COLO668 (cell line): Measurements from ENCODE around the gene NAB2.
"Not testable (repeated sequence)": the region's sequence is repeated elsewhere in the genome, so short reads cannot be mapped to it uniquely, and the experiment has no call there.

ENCODE experiments used
- DNase-seq: peaks from one replicate; lab custom pipeline; 2025; ENCODE audit not compliant: unreplicated experiment; lab: John Stamatoyannopoulos, UW

The NAB2 gene

DNA sequence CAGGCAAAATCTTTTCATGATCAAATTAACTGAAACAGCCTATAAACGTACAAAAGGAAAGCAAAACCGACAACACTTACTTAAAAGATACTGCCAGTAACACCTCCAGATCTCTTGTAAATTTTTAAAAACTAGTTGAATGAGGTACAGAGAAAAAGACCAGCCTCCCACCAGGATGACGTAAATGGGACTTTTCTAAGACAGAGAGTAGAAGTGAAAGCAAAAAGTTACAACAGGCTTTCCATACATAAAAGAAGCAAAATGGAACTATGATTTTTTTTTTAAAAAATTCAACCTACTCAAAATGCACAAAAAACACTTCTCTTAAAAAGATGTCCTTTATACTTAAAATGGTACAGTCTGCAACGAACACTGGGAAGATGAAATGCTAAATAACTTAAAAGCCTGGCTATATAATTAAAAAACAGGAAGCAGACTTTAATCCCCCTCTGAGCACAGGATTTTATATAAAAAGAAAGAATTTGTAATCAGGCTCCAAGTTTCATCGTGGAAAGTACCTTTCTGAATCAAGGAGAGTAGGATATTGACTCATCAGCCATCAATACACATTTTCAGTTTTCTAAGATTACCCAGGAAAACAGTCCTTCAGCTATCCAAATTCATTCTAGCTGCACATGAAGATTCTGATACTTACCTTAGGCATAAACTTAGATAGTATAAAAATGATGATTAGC, 24.8 kb upstream of the NAB2 start:
- DNase-seq, result no peak

DNA sequence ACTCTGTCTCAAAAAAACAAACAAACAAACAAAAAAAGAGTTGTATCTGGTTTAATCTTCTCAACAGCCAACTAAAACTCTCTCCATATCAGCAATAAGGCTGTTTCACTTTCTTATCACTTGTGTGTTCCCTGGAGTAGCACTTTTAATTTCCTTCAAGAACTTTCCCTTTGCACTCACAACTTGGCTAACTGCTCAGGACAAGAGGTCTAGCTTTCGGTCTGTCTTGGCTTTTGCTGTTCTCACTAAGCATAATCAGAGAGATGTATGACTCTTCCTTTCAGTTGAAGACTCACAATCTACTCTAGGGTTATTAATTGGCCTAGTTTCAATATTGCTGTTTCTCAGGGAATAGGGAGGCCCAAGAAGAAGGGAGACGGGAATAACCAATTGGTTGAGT, 22.7 kb upstream of the NAB2 start:
- no peak for DNase-seq

DNA sequence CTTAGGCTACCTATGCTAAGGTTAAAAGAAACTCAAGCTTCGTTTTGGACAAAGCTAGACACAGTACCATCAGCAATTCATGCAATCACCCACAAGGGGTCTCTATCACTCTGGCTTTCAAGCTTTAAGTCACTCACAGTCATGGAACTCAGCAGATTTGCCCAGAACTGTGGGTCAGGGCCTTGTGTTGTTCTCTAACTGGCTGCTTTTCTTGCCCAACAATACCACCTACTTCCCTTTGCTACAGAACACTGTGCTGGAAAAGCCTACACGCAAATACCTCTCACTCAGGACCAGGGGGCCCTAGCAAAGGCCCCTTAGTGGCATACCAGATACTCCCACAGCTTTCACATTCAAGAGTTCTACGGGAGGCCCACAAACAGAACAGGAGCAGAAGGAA, 19.4 kb upstream of the NAB2 start:
- DNase-seq, result peak; percentile 21

DNA sequence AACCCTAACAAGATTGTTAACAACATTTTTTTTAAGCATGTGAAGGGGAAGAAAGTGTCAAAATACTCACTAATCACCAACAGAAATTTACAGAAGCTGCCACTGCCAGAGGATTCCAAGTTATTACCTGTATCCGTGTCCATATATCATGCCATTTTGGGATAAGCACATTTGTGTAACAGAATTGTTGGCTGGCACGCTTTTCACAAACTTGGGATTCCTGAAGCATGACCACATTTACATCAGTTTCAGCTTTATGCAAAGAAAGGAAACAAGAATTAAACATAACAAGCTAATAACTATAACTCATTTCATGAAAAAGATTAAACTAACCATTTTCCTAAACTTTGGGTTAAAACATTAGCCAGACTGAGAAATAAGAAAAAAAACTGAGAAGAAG, 16.3 kb upstream of the NAB2 start:
- no peak for DNase-seq

DNA sequence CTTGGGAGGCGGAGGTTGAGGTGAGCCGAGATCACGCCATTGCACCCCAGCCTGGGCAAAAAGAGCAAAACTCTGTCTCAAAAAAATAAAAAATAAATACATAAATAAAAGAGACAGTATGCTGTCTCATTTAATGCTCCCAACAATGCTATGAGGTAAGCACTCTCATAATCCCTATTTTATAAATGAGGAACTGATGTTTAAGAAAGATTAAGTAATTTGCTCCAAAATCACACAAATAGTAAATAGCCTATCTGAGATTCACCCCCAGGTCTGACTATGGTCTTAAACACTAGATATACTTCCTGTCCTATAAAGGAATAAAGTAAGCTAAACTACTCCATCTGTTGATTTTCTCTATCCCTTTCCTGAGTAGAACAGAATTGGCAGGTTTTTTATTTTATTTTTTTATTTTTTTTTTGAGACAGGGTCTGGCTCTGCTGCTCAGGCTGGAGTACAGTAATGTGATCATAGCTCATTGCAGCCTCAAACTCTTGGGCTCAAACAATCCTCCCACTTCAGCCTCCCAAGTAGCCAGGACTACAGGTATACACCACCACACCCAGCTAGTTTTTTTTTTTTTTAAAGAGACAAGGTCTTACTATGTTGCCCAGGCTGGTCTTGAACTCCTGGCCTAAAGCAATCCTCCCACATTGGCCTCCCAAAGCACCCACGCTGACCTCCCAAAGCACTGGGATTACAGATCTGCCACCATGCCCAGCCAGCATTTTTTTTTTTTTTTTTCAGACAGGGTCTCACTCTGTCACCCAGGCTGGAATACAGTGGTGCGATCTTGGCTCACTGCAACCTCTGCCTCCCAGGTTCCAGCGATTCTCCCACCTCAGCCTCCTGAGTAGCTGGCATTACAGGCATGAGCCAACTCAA, 15.1 kb upstream of the NAB2 start:
- not testable (repeated sequence) for DNase-seq

DNA sequence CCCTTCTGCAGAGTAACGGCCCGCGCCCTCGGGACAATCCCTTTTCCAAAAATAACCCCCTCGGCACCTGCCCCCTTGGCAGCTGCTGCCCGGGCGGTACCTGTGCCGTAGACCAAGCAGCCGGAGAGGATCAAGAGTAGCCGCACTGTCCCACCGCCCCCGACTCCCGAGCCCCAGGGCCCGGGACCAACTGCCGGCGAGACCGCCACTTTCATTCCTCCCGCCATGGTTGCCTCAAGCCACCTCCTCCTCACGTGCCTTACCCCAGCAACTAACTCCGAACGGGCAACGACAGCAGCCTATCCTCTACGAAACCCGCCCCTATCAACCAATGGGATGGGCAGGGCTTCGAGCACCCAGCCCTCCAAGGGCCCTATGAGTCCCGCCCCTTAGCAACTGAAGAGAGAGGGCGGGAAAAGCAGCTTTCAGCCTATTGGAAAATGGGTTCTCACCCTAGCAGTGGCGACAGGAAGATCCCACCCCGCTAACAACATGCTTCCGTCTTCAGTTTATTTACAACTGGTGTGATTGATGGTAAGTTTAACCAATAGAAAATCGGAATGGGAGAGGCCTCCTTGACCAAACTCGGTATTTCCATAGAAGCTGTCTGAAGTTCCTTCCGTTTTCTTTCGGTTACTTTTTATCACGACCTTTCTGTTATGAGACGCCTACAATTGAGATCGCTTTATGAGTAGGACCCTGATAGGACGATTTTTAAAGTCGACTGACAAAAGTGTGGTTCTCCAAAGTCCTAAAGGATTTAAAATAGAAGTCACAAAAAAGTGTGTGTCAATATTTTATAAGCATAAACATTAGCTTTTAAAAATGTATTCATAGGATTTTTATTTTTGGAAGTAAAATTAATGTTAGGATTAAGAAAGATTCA, 10.2 kb upstream of the NAB2 start, which contains the start of gene NEMP1:
TSS of gene NEMP1 (minus strand) at position 273 of the 886 bp plus-strand sequence. CDS start at position 227, 46 bp downstream.
- peak; percentile 92 for DNase-seq

DNA sequence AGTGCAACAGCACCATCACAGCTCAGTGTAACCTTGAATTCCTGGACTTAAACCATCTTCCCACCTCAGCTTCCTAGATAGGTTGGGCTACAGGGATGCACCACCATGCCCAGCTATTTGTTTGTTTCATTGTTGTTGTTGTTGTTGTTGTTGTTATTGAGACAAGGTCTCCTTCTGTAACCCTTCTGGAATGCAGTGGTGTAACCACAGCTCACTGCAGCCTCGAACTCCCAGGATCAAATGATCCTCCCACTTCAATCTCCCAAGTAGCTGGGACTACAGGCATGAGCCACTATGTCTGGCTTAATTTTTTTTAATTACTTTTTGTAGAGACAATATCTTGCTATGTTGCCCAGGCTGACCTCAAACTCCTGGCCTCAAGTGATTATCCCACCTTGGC, 9.1 kb upstream of the NAB2 start:
- no peak for DNase-seq

DNA sequence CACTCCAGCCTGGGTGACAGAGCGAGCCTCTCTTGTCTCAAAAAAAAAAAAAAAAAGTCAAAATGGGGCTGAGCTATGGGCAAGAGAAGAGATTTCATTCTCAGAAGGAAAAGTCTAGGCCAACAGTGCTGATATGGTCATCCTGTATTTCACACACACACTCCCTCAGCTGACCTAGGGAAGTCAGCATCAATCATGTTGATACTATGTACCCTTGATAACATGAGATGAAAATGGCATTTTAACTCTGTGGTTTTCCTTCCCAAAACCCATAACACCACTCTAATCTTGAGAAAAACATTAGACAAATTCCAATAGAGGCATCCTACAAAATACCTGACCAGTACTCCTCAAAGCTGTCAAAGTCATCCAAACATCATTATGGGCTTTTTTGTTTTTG, 8.1 kb upstream of the NAB2 start:
- DNase-seq, result no peak

DNA sequence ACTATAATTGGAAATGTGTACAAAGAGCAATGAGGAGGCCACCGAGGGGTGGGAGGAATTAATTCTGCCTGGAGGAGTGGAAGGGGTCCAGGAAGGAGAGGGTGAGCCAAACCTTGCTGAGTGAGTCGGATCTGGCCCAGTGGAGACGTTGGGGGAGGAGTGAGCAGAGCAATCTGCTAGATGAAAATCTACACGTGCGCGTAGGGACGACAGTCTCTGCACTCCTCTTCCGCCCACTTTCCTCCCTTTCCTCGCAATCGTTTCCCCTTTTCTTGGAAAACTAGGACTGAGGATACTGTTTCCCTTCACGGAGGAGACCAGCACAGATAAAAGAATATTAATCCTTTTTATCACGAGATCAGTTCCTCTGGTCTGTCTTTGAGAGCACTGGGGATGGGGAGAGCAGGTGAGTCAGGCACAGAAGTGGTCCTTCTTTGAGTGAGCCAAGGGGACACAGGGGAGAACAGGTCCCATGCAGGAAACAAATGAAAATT, 2.9 kb upstream of the NAB2 start:
- no peak for DNase-seq

DNA sequence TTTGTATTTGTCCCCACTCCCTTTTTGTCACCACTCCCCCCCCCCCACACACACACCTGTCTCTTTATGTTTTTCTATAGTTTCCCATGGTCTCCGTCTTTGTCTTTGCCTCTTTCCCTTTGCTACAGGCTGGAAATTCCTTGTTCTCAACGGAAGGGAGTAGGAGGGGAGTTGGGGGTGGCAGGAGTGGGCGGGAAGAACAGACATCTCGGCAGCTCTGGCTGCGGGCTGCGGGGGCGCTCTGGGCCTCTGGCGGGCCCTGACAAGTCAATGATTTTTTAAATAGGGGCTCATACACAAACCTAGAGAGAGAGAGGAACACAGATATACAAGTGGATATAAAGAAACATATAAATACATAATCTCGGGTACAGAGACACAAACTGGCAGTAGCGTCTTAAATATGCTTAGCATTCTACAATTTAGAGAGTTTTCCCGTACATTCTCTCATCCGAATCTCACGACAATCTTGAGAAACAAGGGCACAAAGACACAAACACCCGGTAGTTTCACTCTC, 2.4 kb upstream of the NAB2 start:
- no peak for DNase-seq

DNA sequence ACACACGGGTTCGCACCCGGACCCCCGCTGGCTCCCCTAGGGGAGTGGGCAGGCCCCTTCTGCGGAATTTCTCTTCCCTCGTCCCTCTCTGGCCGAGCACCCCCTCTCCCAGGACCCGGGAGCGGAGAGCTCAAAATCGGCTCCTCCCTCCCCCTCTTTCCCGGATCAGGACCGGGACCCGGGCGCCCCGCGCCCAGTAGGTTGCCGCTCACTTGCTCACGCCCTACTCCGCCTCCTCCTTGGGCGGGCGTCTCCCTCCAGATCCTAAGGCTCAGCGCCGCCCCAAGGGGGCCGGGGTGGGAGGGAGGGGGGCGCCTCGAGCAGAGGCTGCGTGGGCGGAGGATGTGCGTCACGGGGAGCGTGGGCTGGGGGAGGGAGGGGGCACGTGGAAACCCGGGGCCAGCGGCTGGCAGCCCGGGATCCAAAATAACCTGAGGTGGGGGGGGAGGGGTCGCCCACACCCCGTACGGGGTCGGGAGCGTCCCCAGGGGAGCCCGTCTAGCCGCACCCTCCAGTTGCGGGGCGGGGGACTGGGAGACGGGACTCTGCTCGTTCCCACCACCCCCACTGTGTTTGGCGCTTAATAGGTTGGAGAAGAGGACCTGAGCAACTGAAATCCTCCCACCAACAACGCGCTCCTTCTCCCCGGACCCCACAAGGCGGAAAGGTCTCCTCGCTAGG, 1.8 kb upstream of the NAB2 start:
- no peak for DNase-seq

DNA sequence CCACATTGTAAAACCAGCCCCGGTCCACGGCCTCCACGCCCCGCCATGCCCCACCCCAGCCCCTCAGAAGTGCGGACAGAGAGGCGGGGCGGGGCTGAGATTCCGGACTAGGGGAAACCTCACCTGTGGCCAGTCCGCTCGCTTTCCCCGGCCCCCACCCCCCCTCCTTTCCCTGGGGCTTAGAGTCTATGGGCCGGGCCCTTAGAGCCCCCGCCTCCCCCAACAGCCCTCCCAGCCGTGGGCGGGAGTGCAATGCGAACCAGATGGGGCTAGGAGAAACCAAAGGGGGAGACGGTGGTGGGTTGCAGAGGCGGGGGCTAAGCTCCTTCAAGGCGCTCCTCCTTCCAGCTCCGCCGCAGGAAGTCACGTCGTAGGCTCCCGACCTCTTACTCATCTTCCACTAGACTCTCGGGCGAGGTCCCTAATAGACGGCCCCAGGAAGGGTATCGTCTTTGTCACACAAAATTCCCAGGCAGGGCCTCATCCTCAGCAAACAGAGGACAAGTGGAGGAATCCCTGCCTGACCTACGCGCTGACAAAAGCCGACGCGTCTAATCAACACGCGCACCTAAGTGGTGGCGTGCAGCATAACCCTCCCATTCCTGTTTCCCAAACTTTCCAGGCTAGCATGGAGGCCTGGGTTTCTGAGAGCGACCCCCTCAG, 1.1 kb upstream of the NAB2 start:
- DNase-seq, result no peak

DNA sequence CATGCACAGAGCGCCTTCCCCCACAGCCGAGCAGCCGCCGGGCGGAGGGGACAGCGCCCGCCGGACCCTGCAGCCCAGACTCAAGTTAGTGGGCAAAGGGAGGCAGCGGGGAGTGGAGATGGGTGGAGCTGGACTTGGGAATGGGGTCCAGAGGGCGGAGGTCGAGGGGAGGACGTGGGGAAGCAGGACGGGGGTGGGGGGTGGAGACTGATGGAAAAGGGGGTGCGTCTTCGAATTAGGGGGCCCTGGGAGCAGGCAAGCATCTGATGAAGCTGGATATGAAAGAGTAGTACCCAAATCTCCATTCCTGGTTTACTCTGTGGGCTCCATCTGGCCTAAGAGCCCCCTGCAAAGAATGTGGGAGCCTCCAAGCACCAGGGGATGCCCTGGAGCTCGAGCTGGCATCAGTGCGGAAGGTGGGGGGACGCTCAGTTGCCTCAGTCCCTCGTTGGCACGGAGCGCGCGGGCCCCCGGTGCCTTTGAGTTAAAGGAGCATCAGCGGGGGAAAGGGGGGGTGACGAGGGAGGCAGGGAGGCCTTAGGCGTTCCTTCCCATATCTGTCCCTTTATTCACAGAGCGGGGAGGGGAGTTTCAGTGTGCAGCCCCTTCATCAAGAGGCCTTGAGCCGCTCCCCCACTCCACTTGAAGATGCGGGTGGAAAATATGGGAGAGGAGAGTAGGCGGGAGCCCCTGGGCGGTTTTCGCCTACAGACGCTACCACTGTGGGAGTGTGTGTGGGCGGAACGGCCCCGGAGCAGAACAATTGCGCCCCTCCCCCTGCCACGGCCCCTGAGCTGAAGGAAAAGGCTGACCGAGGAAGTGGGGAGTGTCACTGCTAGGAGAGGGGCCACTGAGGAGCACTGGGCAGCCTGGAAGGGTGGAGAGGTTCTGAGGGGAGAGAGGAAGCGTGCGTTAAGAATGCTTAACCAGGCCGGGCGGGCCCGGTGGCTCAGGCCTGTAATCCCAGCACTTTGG, 644 bp downstream of the NAB2 start:
- DNase-seq, result no peak

DNA sequence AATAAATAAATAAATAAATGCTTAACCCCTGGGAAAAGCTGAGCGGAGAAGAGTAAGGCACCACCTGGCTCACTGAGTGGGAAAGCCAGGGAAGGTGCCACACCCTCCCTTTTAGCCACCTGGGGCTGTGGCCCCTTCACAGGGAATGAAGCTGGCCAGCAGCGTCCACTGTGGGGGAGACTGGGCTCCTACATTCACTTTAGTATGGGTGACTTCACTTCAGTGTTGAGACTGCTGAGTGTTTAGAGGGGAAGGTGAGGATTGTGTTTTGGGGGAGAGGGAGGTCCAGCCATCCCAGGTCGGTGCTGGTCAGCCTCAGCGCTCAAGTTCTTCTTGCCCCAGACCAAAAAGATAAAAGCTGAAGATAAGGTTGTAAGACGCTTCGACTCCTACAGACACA, 1.6 kb downstream of the NAB2 start:
- no peak for DNase-seq

DNA sequence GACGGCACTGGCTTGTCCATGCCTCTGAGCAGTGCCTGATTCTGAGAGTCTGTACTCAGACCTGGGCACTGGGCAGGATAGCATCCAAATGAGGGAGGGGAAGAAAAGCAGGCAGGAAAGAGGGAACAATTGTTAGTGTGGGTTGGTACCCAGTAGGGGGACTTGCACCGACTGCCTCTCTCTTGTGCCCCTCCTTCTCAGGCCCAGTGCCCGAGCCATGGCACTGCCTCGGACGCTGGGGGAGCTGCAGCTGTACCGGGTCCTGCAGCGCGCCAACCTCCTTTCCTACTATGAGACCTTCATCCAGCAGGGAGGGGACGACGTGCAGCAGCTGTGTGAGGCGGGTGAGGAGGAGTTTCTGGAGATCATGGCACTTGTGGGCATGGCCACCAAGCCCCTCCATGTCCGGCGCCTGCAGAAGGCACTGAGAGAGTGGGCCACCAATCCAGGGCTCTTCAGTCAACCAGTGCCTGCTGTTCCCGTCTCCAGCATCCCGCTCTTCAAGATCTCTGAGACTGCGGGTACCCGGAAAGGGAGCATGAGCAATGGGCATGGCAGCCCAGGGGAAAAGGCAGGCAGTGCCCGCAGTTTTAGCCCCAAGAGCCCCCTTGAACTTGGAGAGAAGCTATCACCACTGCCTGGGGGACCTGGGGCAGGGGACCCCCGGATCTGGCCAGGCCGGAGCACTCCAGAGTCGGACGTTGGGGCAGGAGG, 2.2 kb downstream of the NAB2 start:
- DNase-seq, result no peak

DNA sequence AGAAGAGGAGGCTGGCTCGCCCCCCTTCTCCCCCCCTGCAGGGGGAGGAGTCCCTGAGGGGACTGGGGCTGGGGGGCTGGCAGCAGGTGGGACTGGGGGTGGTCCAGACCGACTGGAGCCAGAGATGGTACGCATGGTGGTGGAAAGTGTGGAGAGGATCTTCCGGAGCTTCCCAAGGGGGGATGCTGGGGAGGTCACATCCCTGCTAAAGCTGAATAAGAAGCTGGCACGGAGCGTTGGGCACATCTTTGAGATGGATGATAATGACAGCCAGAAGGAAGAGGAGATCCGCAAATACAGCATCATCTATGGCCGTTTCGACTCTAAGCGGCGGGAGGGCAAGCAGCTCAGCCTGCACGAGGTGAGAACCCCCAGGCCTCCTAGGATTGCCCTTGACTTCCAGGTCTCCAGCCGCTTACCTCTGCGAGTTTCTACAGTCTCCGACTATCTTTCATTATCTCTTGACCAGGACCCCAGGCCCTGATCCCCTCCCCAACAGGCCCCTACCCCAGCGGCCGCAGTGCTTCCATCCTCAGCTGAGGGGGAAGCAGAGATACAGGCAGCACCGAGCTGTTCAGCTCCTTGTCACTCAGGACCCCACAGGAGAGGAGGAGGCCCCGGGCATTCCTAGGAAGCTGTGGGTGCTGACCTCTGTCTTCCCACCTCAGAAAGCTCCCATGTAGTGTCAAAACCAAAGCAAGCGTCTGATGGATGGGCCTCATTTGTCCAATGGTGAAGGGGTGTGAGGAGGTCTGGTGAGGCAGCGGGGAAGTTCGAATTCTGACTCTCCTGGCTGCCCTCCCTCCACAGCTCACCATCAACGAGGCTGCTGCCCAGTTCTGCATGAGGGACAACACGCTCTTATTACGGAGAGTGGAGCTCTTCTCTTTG, 3.0 kb downstream of the NAB2 start:
- no peak for DNase-seq

DNA sequence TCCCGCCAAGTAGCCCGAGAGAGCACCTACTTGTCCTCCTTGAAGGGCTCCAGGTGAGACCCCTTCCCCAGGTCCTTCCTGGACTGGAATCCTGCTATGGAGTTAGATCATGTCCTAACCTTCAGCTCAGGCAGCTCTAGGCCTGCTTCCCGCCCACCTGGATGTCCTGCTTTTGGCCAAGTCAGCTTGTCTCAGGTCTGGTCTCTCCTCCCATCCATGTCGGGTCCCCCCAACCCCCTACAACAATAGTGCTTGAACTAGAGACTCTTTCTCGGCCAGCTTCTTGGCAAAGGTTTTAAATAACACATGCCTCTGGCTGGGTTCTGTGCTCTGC, 3.6 kb downstream of the NAB2 start:
- no peak for DNase-seq
